ENCODE data around the gene ECHDC1.

The ECHDC1 gene

GRCh38 chr6:127305741-127306140 lies 37.7 kb downstream of the ECHDC1 start:
- no peak overlapping the region for H3K4me3 Mint-ChIP-seq
- H3K4me1 Mint-ChIP-seq (ENCODE audit: low read depth) = peaks cover 45% of the 10 kb centered on the region
- H3K9me3 Mint-ChIP-seq = peaks cover 17% of the 10 kb centered on the region
- no peaks in the 10 kb centered on the region for H3K27me3 Mint-ChIP-seq
- H3K27ac Mint-ChIP-seq = no peak overlapping the region
- H3K36me3 Mint-ChIP-seq (ENCODE audit: low read depth) = peaks cover 72% of the 10 kb centered on the region

DNA sequence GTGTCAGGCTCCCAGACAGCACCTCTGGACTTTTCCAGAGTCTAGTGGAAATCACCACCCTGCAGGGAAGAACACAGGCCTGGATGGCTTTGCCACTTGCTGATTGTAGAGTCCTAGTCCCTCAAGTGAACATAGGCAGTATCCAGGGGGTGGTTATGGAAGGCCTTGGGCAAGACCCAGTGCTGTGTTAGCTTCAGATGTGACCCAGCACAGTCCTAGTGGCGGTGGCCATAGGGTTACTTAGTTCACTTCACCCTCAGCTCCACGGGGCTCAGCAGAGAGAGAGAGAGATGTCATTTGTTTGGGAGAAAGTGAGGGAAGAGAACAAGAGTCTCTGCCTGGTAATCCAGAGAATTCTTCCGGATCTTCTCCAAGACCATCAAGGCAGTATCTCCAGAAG lies 39.5 kb downstream of the ECHDC1 start:
- Mint-ChIP-seq H3K27ac (no peak overlapping the region), H3K36me3 (ENCODE audit: low read depth) (peaks cover 54% of the 10 kb centered on the region), H3K4me3 (no peak overlapping the region), H3K4me1 (ENCODE audit: low read depth) (peaks cover 50% of the 10 kb centered on the region), H3K27me3 (no peaks in the 10 kb centered on the region), H3K9me3 (peaks cover 9% of the 10 kb centered on the region)

DNA sequence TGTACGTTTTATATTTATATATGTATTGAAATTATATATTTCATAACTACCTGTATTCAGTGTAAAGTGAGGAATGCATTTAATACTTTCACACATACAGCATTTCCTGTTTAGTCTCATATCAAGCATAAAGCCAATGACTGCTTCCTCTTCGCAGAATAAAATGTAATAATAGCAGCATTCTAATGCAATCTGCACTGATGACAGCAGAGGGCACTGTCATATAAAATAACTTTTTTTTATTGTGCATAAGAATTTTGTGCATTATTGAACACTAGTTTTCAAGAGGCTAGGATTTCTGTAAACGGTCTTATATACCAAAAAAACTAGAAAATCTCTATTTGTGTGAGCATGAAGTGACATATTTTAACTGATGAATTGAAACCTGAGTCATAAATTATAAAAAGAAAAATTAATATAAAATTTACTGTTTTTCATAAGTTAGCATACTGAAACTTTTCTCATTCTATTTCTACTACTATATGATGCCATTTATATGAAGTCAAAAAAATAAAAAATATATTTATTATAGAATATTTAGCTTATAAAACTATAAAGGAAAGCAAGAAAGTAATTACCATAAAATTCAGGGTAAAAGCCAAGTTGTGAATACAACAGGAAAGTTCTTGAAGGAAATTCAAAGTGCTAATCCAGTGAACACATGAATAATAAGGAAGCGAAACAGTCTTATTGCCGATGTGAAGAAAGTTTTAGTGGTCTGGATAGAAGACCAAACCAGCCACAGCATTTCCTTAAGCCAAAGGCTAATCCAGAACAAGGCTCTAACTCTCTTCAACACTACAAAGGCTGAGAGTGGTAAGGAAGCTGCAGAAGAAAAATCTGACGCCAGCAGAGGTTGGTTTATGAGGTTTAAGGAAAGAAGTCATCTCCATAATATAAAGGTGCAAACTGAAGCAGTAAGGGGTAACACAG lies 40.4 kb downstream of the ECHDC1 start:
- Mint-ChIP-seq H3K4me3 (no peak overlapping the region), H3K27ac (no peak overlapping the region), H3K4me1 (ENCODE audit: low read depth) (peaks cover 50% of the 10 kb centered on the region), H3K36me3 (ENCODE audit: low read depth) (peaks cover 44% of the 10 kb centered on the region), H3K9me3 (peaks cover 5% of the 10 kb centered on the region), H3K27me3 (no peaks in the 10 kb centered on the region)

- H3K9me3 Mint-ChIP-seq = no peaks in the 10 kb centered on the region
- peaks cover 38% of the 10 kb centered on the region for H3K36me3 Mint-ChIP-seq (ENCODE audit: low read depth)
- H3K4me3 Mint-ChIP-seq = peak overlapping the region; percentile 5
- H3K4me1 Mint-ChIP-seq (ENCODE audit: low read depth) = peaks cover 42% of the 10 kb centered on the region
- peak overlapping the region; percentile 55 for H3K27ac Mint-ChIP-seq
- no peaks in the 10 kb centered on the region for H3K27me3 Mint-ChIP-seq
These were observed 42.2 kb downstream of the ECHDC1 start for GRCh38 chr6:127301199-127301700.

- Mint-ChIP-seq H3K27me3 (no peaks in the 10 kb centered on the region), H3K4me3 (no peak overlapping the region), H3K4me1 (ENCODE audit: low read depth) (peaks cover 37% of the 10 kb centered on the region), H3K36me3 (ENCODE audit: low read depth) (peaks cover 34% of the 10 kb centered on the region), H3K9me3 (no peaks in the 10 kb centered on the region), H3K27ac (no peak overlapping the region)
These were observed 43.0 kb downstream of the ECHDC1 start for GRCh38 chr6:127300411-127300810.

DNA sequence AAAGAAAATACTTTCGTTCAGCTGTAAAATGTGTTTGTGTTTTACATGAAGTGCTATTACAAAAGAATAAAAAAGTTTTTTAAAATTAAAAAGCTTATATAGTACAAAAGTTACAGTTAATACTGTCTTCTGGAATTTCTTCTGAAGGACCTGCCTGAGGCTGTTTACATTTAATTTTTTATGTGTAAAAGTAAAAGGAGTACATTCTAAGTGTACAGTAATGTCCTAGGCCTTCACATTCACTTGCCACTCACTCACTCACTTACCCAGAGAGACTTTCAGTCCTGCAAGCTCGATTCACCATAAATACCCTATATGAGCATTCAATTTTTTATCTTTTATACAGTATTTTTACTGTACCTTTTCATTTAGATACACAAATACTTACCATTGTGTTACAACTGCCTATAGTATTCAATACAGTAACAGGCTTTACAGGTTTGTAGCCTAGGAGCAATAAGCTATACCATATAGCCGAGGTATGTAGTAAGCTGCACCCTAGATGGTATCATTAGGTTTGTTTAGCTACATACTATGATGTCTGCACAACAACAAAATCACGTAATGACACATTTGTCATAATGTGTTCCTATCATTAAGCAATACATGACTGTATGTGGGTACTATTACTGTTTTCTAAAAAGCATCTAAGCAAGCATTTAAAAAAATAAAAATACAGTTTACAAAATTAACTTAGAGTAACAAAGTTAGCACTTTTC lies 43.7 kb downstream of the ECHDC1 start:
- H3K36me3 Mint-ChIP-seq (ENCODE audit: low read depth) = peaks cover 33% of the 10 kb centered on the region
- H3K4me1 Mint-ChIP-seq (ENCODE audit: low read depth) = peaks cover 30% of the 10 kb centered on the region
- H3K9me3 Mint-ChIP-seq = no peaks in the 10 kb centered on the region
- H3K4me3 Mint-ChIP-seq = no peak overlapping the region
- H3K27me3 Mint-ChIP-seq = no peaks in the 10 kb centered on the region
- H3K27ac Mint-ChIP-seq = no peak overlapping the region

DNA sequence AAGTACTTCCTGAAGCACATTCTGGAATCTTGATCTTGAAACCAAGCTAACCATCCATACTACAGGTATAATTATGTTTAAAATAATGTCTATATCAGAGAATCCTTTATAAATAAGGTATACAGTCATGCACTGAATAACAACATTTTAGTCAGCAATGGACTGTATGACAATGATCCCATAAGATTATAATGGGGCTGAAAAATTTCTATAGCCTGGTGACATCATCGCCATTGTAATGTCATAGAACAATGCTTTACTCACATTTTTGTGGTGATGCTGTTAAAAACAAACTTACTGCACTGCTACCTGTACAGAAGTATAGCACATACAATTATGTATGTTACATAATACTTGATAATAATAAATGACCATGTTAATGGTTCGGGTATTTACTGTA lies 44.9 kb downstream of the ECHDC1 start:
- peaks cover 22% of the 10 kb centered on the region for H3K4me1 Mint-ChIP-seq (ENCODE audit: low read depth)
- H3K27me3 Mint-ChIP-seq = no peaks in the 10 kb centered on the region
- H3K9me3 Mint-ChIP-seq = no peaks in the 10 kb centered on the region
- H3K27ac Mint-ChIP-seq = no peak overlapping the region
- H3K4me3 Mint-ChIP-seq = no peak overlapping the region
- peaks cover 31% of the 10 kb centered on the region for H3K36me3 Mint-ChIP-seq (ENCODE audit: low read depth)

- Mint-ChIP-seq H3K9me3 (no peaks in the 10 kb centered on the region), H3K27me3 (no peaks in the 10 kb centered on the region), H3K4me3 (no peak overlapping the region), H3K27ac (peak overlapping the region; percentile 9), H3K36me3 (ENCODE audit: low read depth) (peaks cover 38% of the 10 kb centered on the region), H3K4me1 (ENCODE audit: low read depth) (peaks cover 23% of the 10 kb centered on the region)
These were observed 45.8 kb downstream of the ECHDC1 start for GRCh38 chr6:127297502-127298070.

DNA sequence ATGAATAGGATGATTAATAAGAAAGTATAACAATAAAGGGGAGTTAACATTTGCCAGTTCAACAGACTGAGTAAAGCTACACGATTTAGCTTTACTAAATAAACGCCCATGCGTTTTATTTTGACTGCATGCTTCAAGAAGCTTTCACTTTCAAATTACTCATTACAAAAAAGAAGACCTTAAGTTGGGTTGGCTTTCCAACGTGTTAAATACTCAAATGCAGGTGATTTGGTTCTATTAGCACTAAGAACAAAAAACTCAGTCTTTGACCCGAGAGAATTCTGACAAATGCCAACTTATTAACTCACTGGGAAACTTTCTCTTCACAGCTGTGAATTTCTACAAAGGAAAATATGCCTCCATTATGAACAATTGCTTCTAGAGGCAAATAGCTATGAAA lies 51.9 kb downstream of the ECHDC1 start:
- H3K4me1 Mint-ChIP-seq (ENCODE audit: low read depth) = peaks cover 46% of the 10 kb centered on the region
- H3K27ac Mint-ChIP-seq = peak overlapping the region; percentile 53
- peak overlapping the region; percentile 43 for H3K4me3 Mint-ChIP-seq

GRCh38 chr6:127290391-127291265 lies 52.8 kb downstream of the ECHDC1 start:
- no peak overlapping the region for H3K4me3 Mint-ChIP-seq
- H3K4me1 Mint-ChIP-seq (ENCODE audit: low read depth) = peaks cover 46% of the 10 kb centered on the region
- peak overlapping the region; percentile 14 for H3K27ac Mint-ChIP-seq
- peaks cover 68% of the 10 kb centered on the region for H3K36me3 Mint-ChIP-seq (ENCODE audit: low read depth)
- H3K9me3 Mint-ChIP-seq = no peaks in the 10 kb centered on the region
- no peaks in the 10 kb centered on the region for H3K27me3 Mint-ChIP-seq

More for the DNA sequence above, 51.9 kb downstream of the ECHDC1 start:
- Mint-ChIP-seq H3K9me3 (no peaks in the 10 kb centered on the region), H3K27me3 (no peaks in the 10 kb centered on the region), H3K36me3 (ENCODE audit: low read depth) (peaks cover 63% of the 10 kb centered on the region)

GRCh38 chr6:127289934-127290333 lies 53.5 kb downstream of the ECHDC1 start:
- peaks cover 69% of the 10 kb centered on the region for H3K36me3 Mint-ChIP-seq (ENCODE audit: low read depth)
- no peak overlapping the region for H3K4me3 Mint-ChIP-seq
- no peak overlapping the region for H3K27ac Mint-ChIP-seq
- H3K9me3 Mint-ChIP-seq = no peaks in the 10 kb centered on the region
- peaks cover 46% of the 10 kb centered on the region for H3K4me1 Mint-ChIP-seq (ENCODE audit: low read depth)
- H3K27me3 Mint-ChIP-seq = no peaks in the 10 kb centered on the region

- Mint-ChIP-seq H3K4me1 (ENCODE audit: low read depth) (peaks cover 49% of the 10 kb centered on the region), H3K27ac (no peak overlapping the region), H3K9me3 (no peaks in the 10 kb centered on the region), H3K4me3 (no peak overlapping the region), H3K36me3 (ENCODE audit: low read depth) (peaks cover 68% of the 10 kb centered on the region), H3K27me3 (no peaks in the 10 kb centered on the region)
These were observed 54.7 kb downstream of the ECHDC1 start for GRCh38 chr6:127288705-127289104.

GRCh38 chr6:127282184-127282583 lies 61.2 kb downstream of the ECHDC1 start:
- Mint-ChIP-seq H3K9me3 (no peaks in the 10 kb centered on the region), H3K4me1 (ENCODE audit: low read depth) (peaks cover 11% of the 10 kb centered on the region), H3K27me3 (no peaks in the 10 kb centered on the region), H3K36me3 (ENCODE audit: low read depth) (peaks cover 48% of the 10 kb centered on the region), H3K27ac (no peak overlapping the region), H3K4me3 (no peak overlapping the region)

DNA sequence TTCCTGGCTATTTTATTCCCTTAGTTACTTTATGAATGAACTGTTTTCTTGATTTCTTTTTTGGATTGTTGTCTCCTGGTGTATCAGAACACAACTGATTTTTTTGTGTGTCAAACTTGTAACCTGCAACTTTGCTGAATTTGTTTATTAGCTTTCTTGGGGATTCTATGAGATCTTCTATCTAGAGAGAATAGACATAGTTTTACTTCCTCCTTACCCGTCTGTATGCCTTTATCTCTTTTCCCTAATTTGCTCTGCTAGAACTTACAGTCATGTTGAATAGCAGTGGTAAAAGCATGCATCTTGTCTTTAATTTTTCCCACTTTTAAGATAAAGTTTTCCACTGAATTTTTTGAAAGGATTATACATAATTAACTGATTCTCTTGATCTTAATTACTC lies 63.6 kb downstream of the ECHDC1 start:
- Mint-ChIP-seq H3K9me3 (no peaks in the 10 kb centered on the region), H3K27me3 (no peaks in the 10 kb centered on the region), H3K4me1 (ENCODE audit: low read depth) (peaks cover 13% of the 10 kb centered on the region), H3K4me3 (no peak overlapping the region), H3K36me3 (ENCODE audit: low read depth) (peaks cover 27% of the 10 kb centered on the region), H3K27ac (no peak overlapping the region)
